GM21447 (cell line): Measurements from ENCODE around the gene NEK9.
A peak's percentile ranks its signal among the peaks of the same experiment; 100 is the strongest.

Source experiments
- ATAC-seq: cut with Tn5 transposase; IDR thresholded peaks from one replicate; pipeline ENCODE4 v1.9.1; 2021; ENCODE audit not compliant: unreplicated experiment

NEK9 gene

GRCh38 chr14:75113932-75114539 is 12.8 kb downstream of the NEK9 start:
- no peak for ATAC-seq

- ATAC-seq, result no peak
Measured at GRCh38 chr14:75109877-75110276, 17.0 kb downstream of the NEK9 start.

- ATAC-seq, result no peak
Measured at GRCh38 chr14:75107186-75107585, 19.7 kb downstream of the NEK9 start.

- ATAC-seq, result no peak
Measured at GRCh38 chr14:75101491-75101890, 25.4 kb downstream of the NEK9 start.

- ATAC-seq, result no peak
Measured at GRCh38 chr14:75098682-75099081, 28.2 kb downstream of the NEK9 start.

- ATAC-seq, result no peak
Measured at GRCh38 chr14:75098212-75098611, 28.6 kb downstream of the NEK9 start.

- ATAC-seq, result no peak
Measured at GRCh38 chr14:75096959-75097358, 29.9 kb downstream of the NEK9 start.

- no peak for ATAC-seq
Measured at GRCh38 chr14:75095690-75096089, 31.2 kb downstream of the NEK9 start.

- no peak for ATAC-seq
Measured at GRCh38 chr14:75094896-75095295, 32.0 kb downstream of the NEK9 start.

GRCh38 chr14:75092698-75093097 is 34.1 kb downstream of the NEK9 start:
- ATAC-seq, result no peak

- ATAC-seq, result no peak
Measured at GRCh38 chr14:75091251-75091650, 35.6 kb downstream of the NEK9 start.

GRCh38 chr14:75090353-75090752 is 36.5 kb downstream of the NEK9 start:
- ATAC-seq, result no peak

GRCh38 chr14:75088566-75089373 is 38.1 kb downstream of the NEK9 start:
- no peak for ATAC-seq

GRCh38 chr14:75088153-75088552 is 38.7 kb downstream of the NEK9 start:
- no peak for ATAC-seq

- ATAC-seq, result no peak
Measured at GRCh38 chr14:75084513-75084912, 42.3 kb downstream of the NEK9 start.

GRCh38 chr14:75083271-75083670 is 43.6 kb downstream of the NEK9 start:
- no peak for ATAC-seq

- ATAC-seq, result no peak
Measured at GRCh38 chr14:75081660-75082229, 45.1 kb downstream of the NEK9 start.

GRCh38 chr14:75079521-75079920 is 47.3 kb downstream of the NEK9 start:
- ATAC-seq, result no peak

GRCh38 chr14:75077794-75078193 is 49.1 kb downstream of the NEK9 start:
- no peak for ATAC-seq

- ATAC-seq, result no peak
Measured at GRCh38 chr14:75070383-75070782, 56.5 kb downstream of the NEK9 start.

- no peak for ATAC-seq
Measured at GRCh38 chr14:75069811-75070145, 57.1 kb downstream of the NEK9 start.

- ATAC-seq, result peak; percentile 75
Measured at GRCh38 chr14:75069121-75069810, 57.6 kb downstream of the NEK9 start, which contains the start of gene ZC2HC1C. Gene ZC2HC1C, plus strand, starts transcription at chr14:75069641. Its CDS starts 933 bp downstream, at chr14:75070574.
